T-cell (primary cell): ENCODE data around the gene ATP6V0A4. TPM values are rescaled to one million over a fixed set of nuclear protein-coding genes. Genes with fewer than 3 reads are reported as not detected.

ENCODE experiments used
- ATAC-seq, 4 experiments: fragments of 200-7000 bp in 3 of 4; fragments of 150-1000 bp in 1 of 4; cut with Tn5 transposase; replicated peaks in 1 of 4; 1 replicate in 3 of 4; 2 replicates in 1 of 4; pipeline ENCODE4 v1.10.0; 2021; ENCODE audit warnings: moderate library complexity in 3 of 4, mild to moderate bottlenecking in 2 of 4, moderate number of reproducible peaks in 1 of 4
- CTCF ChIA-PET, 2 donors: fragments of 300-600 bp; sonication (Branson Sonifier 250); formaldehyde crosslinking; loops; one replicate each; lab custom pipeline; 2022; ENCODE audit warnings: antibody characterized with exemption in 2 of 2; lab: Charles Lee
- POLR2A ChIA-PET, 2 donors: fragments of 300-600 bp; sonication (Branson Sonifier 250); formaldehyde crosslinking; loops; one replicate each; lab custom pipeline; 2022; ENCODE audit warnings: antibody characterized with exemption in 2 of 2; lab: Charles Lee
- DNase-seq, 35 experiments: peaks; one replicate each; pipeline versions ENCODE4 v3.0.0 to v3.0.0-alpha.2; 2013 to 2023
- H3K27ac ChIP-seq: one replicate; pipeline ENCODE4 v1.5.1; 2013; ENCODE audit warnings: low read length
- H3K27me3 ChIP-seq, 2 experiments: replicated peaks in 1 of 2; 1 replicate in 1 of 2; 2 replicates in 1 of 2; pipeline versions ENCODE4 v1.6.1 to v1.7.0; 2013; ENCODE audit warnings: low read length in 1 of 2, mixed read lengths in 1 of 2; ENCODE audit not compliant: control insufficient read depth in 2 of 2, insufficient read depth in 2 of 2; ENCODE audit errors: extremely low read depth in 1 of 2
- H3K36me3 ChIP-seq, 2 donors: 1 replicate in 1 of 2; 2 replicates in 1 of 2; pipeline versions ENCODE4 v1.6.1 to v1.7.0; 2013; ENCODE audit warnings: low read length in 1 of 2; ENCODE audit not compliant: control insufficient read depth in 2 of 2, insufficient read depth in 1 of 2; ENCODE audit errors: extremely low read depth in 1 of 2
- H3K4me1 ChIP-seq, 2 experiments: 1 replicate in 1 of 2; 2 replicates in 1 of 2; pipeline versions ENCODE4 v1.6.1 to v1.7.0; 2013; ENCODE audit warnings: low read length in 2 of 2, mixed read lengths in 1 of 2; ENCODE audit not compliant: insufficient read depth in 2 of 2, control insufficient read depth in 1 of 2; ENCODE audit errors: extremely low read depth in 1 of 2
- H3K4me3 ChIP-seq, 2 donors: 1 replicate in 1 of 2; 2 replicates in 1 of 2; pipeline versions ENCODE4 v1.5.1 to v1.7.0; 2013; ENCODE audit warnings: mild to moderate bottlenecking in 2 of 2, low read length in 1 of 2, moderate library complexity in 1 of 2; ENCODE audit not compliant: control insufficient read depth in 1 of 2; ENCODE audit errors: extremely low read depth in 1 of 2
- H3K9me3 ChIP-seq: 2 replicates; pipeline ENCODE4 v1.7.0; 2013
- H3K27ac Mint-ChIP-seq, 2 donors: one replicate each; pipeline ENCODE4 v1.8.0; 2020 to 2021; ENCODE audit warnings: mild to moderate bottlenecking in 2 of 2, mixed read lengths in 2 of 2
- H3K27me3 Mint-ChIP-seq, 2 donors: one replicate each; pipeline ENCODE4 v1.8.0; 2021 to 2022; ENCODE audit warnings: mixed read lengths in 2 of 2
- H3K36me3 Mint-ChIP-seq: one replicate; pipeline ENCODE4 v1.8.0; 2021; ENCODE audit warnings: mixed read lengths
- H3K4me1 Mint-ChIP-seq, 3 donors: one replicate each; pipeline ENCODE4 v1.8.0; 2020 to 2022; ENCODE audit warnings: mixed read lengths in 3 of 3, mild to moderate bottlenecking in 1 of 3
- H3K4me3 Mint-ChIP-seq, 3 donors: one replicate each; pipeline ENCODE4 v1.8.0; 2020 to 2022; ENCODE audit warnings: mild to moderate bottlenecking in 3 of 3, mixed read lengths in 3 of 3, moderate library complexity in 3 of 3
- H3K9me3 Mint-ChIP-seq, 3 donors: one replicate each; pipeline ENCODE4 v1.8.0; 2020 to 2022; ENCODE audit warnings: mixed read lengths in 3 of 3
- WGBS: methylation state at CpG from one replicate; pipeline ENCODE4 v1.1.5; 2013; ENCODE audit warnings: missing lambda C conversion rate; ENCODE audit not compliant: insufficient coverage; 5-methylcytosine and 5-hydroxymethylcytosine counted together
- total RNA-seq, 35 experiments: library from RNA in 6 of 35; stranded (reverse) in 6 of 35; fragments of 120-200 nt in 1 of 35; gene quantifications; one replicate each; pipeline versions ENCODE4 v1.2.1 to v1.2.4 and lab custom pipeline; 2013 to 2026

Gene ATP6V0A4
- total RNA-seq, 5 donors from 2014 or later (not counting 1 experiment from before 2014, with no cell fraction given), result not detected

- ATAC-seq (no peak), DNase-seq (no peak)
- no peaks in the 10 kb centered on the region for H3K36me3 ChIP-seq
- no peak overlapping the region for H3K27ac ChIP-seq
- H3K27me3 ChIP-seq, result peaks cover 0 to 17% of the 10 kb centered on the region in 2 experiments
- WGBS, result 93% methylated on average over 3 of the region's 6 CpGs
- Mint-ChIP-seq H3K36me3 (no peaks in the 10 kb centered on the region), H3K27ac (no peak overlapping the region), H3K4me3 (no peak overlapping the region), H3K27me3 (peaks cover 0 to 38% of the 10 kb centered on the region in 2 donors), H3K9me3 (no peaks in the 10 kb centered on the region), H3K4me1 (peaks cover 5 to 10% (median 8%) of the 10 kb centered on the region in 3 donors)
- H3K9me3 ChIP-seq, result no peaks in the 10 kb centered on the region
- H3K4me3 ChIP-seq, result no peak overlapping the region
- peaks cover 0 to 6% of the 10 kb centered on the region in 2 experiments for H3K4me1 ChIP-seq
- ChIA-PET CTCF (no interaction called here), POLR2A (no interaction called here)
Measured at GRCh38 chr7:138662991-138663320, 135.0 kb downstream of the ATP6V0A4 start.

GRCh38 chr7:138662076-138662990 is 135.7 kb downstream of the ATP6V0A4 start:
- no peak overlapping the region for H3K27ac ChIP-seq
- no peak overlapping the region for H3K27ac Mint-ChIP-seq
- no peaks in the 10 kb centered on the region for H3K36me3 Mint-ChIP-seq
- no peak overlapping the region for H3K4me3 Mint-ChIP-seq
- ATAC-seq (no peak), DNase-seq (no peak)
- WGBS, result 70% methylated on average over 1 of the region's 5 CpGs
- H3K27me3 ChIP-seq, result peaks cover 0 to 17% of the 10 kb centered on the region in 2 experiments
- no peaks in the 10 kb centered on the region for H3K9me3 Mint-ChIP-seq
- H3K27me3 Mint-ChIP-seq, result peaks cover 0 to 35% of the 10 kb centered on the region in 2 donors
- ChIA-PET CTCF (no interaction called here), POLR2A (no interaction called here)
- H3K4me1 ChIP-seq, result peaks cover 0 to 6% of the 10 kb centered on the region in 2 experiments
- no peak overlapping the region for H3K4me3 ChIP-seq
- H3K4me1 Mint-ChIP-seq, result peaks cover 5 to 10% (median 8%) of the 10 kb centered on the region in 3 donors
- H3K9me3 ChIP-seq, result no peaks in the 10 kb centered on the region
- no peaks in the 10 kb centered on the region for H3K36me3 ChIP-seq

GRCh38 chr7:138661069-138661635 is 136.8 kb downstream of the ATP6V0A4 start:
- ChIA-PET CTCF (no interaction called here), POLR2A (no interaction called here)
- DNase-seq (no peak), ATAC-seq (no peak)
- Histone ChIP-seq H3K9me3 (no peaks in the 10 kb centered on the region), H3K4me3 (no peak overlapping the region), H3K36me3 (no peaks in the 10 kb centered on the region), H3K4me1 (peaks cover 0 to 6% of the 10 kb centered on the region in 2 experiments), H3K27ac (no peak overlapping the region), H3K27me3 (peaks cover 0 to 17% of the 10 kb centered on the region in 2 experiments)
- peaks cover 5 to 10% (median 8%) of the 10 kb centered on the region in 3 donors for H3K4me1 Mint-ChIP-seq
- H3K9me3 Mint-ChIP-seq, result no peaks in the 10 kb centered on the region
- WGBS, result no CpG with 5 or more reads among the region's 9 CpGs
- no peaks in the 10 kb centered on the region for H3K36me3 Mint-ChIP-seq
- no peak overlapping the region for H3K27ac Mint-ChIP-seq
- H3K27me3 Mint-ChIP-seq, result peaks cover 0 to 28% of the 10 kb centered on the region in 2 donors
- H3K4me3 Mint-ChIP-seq, result no peak overlapping the region

- Histone ChIP-seq H3K36me3 (no peaks in the 10 kb centered on the region), H3K27me3 (peaks cover 0 to 4% of the 10 kb centered on the region in 2 experiments), H3K4me1 (no peaks in the 10 kb centered on the region), H3K9me3 (no peaks in the 10 kb centered on the region), H3K27ac (no peak overlapping the region), H3K4me3 (no peak overlapping the region)
- no peaks in the 10 kb centered on the region for H3K36me3 Mint-ChIP-seq
- ATAC-seq, result no peak
- WGBS, result 78% methylated on average over 4 of the region's 4 CpGs
- DNase-seq, result no peak
- peaks cover under 1 to 4% (median 2%) of the 10 kb centered on the region in 3 donors for H3K4me1 Mint-ChIP-seq
- H3K27me3 Mint-ChIP-seq, result peaks cover 0 to 13% of the 10 kb centered on the region in 2 donors
- POLR2A ChIA-PET, result no interaction called here
- no peaks in the 10 kb centered on the region for H3K9me3 Mint-ChIP-seq
- CTCF ChIA-PET, result interaction anchor here in 1 of 2 donors (0.7 kb wide), 1 partner anchor 315 kb away, joined by 4 read pairs; no protein-coding TSS in a partner anchor
- H3K27ac Mint-ChIP-seq, result no peak overlapping the region
- no peak overlapping the region for H3K4me3 Mint-ChIP-seq
Measured at GRCh38 chr7:138658889-138659288, 139.1 kb downstream of the ATP6V0A4 start.

DNA sequence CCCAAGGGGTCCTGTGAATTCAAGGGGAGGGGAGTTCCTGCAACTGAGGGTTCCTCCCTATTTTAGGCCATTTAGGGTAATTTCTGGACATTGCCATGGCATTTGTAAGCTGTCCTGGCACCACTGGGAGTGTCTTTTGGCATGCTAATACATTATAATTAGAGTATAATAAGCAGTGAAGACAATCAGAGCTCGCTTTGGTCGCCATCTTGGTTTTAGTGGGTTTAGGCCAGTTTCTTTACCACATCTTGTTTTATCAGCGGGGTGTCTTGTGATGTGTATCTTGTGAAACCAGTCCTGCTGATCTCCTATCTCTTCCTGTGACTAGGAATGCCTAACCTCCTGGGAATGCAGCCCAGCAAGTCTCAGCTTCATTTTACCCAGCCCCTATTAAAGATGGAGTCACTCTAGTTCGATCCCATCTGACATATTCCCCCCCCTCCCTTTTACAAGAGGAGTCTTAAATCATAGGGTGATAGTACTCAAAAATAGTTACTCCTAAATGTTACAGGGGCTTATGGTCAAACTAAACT is 140.1 kb downstream of the ATP6V0A4 start:
- H3K36me3 Mint-ChIP-seq, result no peaks in the 10 kb centered on the region
- WGBS, result no CpG with 5 or more reads among the region's 4 CpGs
- CTCF ChIA-PET, result no interaction called here

DNA sequence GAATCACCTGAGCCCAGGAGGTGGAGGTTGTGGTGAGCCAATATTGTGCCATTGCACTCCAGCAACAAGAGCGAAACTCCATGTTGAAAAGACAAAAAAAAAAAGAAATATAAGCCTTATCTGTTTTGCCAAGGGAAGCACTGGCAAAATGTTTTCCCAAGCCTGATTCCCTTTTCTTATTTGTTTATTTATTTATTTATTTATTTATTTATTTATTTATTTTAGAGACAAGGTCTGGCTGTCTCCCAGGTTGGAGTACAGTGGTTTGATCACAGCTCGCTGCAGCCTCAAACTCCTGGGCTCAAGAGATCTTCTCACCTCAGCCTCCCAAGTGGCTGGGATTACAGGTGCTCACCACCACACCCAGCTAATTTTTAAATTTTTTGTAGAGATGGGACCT is 141.0 kb downstream of the ATP6V0A4 start:
- POLR2A ChIA-PET, result no interaction called here
- peaks cover 0 to 7% of the 10 kb centered on the region in 2 donors for H3K27me3 Mint-ChIP-seq
- Histone ChIP-seq H3K4me1 (no peaks in the 10 kb centered on the region), H3K9me3 (no peaks in the 10 kb centered on the region), H3K27ac (no peak overlapping the region), H3K36me3 (no peaks in the 10 kb centered on the region), H3K27me3 (peaks cover 0 to 4% of the 10 kb centered on the region in 2 experiments), H3K4me3 (no peak overlapping the region)
- DNase-seq (no peak), ATAC-seq (no peak)
- no peaks in the 10 kb centered on the region for H3K36me3 Mint-ChIP-seq
- peaks cover 0 to 5% (median 0%) of the 10 kb centered on the region in 3 donors for H3K9me3 Mint-ChIP-seq
- H3K4me3 Mint-ChIP-seq, result no peak overlapping the region
- WGBS, result no CpG with 5 or more reads among the region's 2 CpGs
- H3K4me1 Mint-ChIP-seq, result no peaks in the 10 kb centered on the region
- H3K27ac Mint-ChIP-seq, result no peak overlapping the region
- CTCF ChIA-PET, result no interaction called here

More for the DNA sequence above, 140.1 kb downstream of the ATP6V0A4 start:
- H3K27me3 ChIP-seq, result peaks cover 0 to 4% of the 10 kb centered on the region in 2 experiments
- no peak overlapping the region for H3K27ac ChIP-seq
- no peaks in the 10 kb centered on the region for H3K4me1 ChIP-seq
- ATAC-seq, result no peak
- no peak for DNase-seq
- H3K27me3 Mint-ChIP-seq, result peaks cover 0 to 7% of the 10 kb centered on the region in 2 donors
- no peaks in the 10 kb centered on the region for H3K4me1 Mint-ChIP-seq
- POLR2A ChIA-PET, result interaction anchor here in 1 of 2 donors (0.6 kb wide), 1 partner anchor 993 kb away, joined by 3 read pairs; no protein-coding TSS in a partner anchor
- H3K9me3 Mint-ChIP-seq, result peaks cover 0 to 3% (median 0%) of the 10 kb centered on the region in 3 donors
- H3K36me3 ChIP-seq, result no peaks in the 10 kb centered on the region
- no peak overlapping the region for H3K4me3 ChIP-seq
- no peak overlapping the region for H3K4me3 Mint-ChIP-seq
- no peak overlapping the region for H3K27ac Mint-ChIP-seq
- H3K9me3 ChIP-seq, result no peaks in the 10 kb centered on the region
